WTC11 (cell line): Measurements from ENCODE around the gene UBE2E1.

Source experiments
- ATF1 ChIP-seq: sonication (generic); formaldehyde crosslinking; IDR thresholded peaks from 2 replicates; pipeline ENCODE4 v1.8.1; 2023; ENCODE audit warnings: mild to moderate bottlenecking, moderate library complexity, missing genetic modification reagents
- E2F4 ChIP-seq: sonication (generic); formaldehyde crosslinking; IDR thresholded peaks from 2 replicates; pipeline ENCODE4 v1.8.1; 2022; ENCODE audit warnings: low read depth, mild to moderate bottlenecking, moderate library complexity, missing genetic modification reagents, borderline replicate concordance
- ZNF232 ChIP-seq: sonication (generic); formaldehyde crosslinking; IDR thresholded peaks from 2 replicates; pipeline ENCODE4 v1.8.0; 2022; ENCODE audit warnings: mild to moderate bottlenecking, missing genetic modification reagents
- TF ChIP-seq, protein P1 (sequence below): fragments of 200-600 bp; IDR thresholded peaks from 2 replicates; pipeline ENCODE4 v1.8.0; 2022; ENCODE audit warnings: antibody characterized with exemption
- TF ChIP-seq, protein P2 (sequence below): sonication (generic); formaldehyde crosslinking; IDR thresholded peaks from 2 replicates; pipeline ENCODE4 v1.8.1; 2023; ENCODE audit warnings: mild to moderate bottlenecking, missing genetic modification reagents
- TF ChIP-seq, protein P3 (sequence below): sonication (generic); formaldehyde crosslinking; IDR thresholded peaks from 2 replicates; pipeline ENCODE4 v1.8.1; 2023; ENCODE audit warnings: mild to moderate bottlenecking, missing genetic modification reagents, moderate library complexity

- TF ChIP-seq, protein P1, sequence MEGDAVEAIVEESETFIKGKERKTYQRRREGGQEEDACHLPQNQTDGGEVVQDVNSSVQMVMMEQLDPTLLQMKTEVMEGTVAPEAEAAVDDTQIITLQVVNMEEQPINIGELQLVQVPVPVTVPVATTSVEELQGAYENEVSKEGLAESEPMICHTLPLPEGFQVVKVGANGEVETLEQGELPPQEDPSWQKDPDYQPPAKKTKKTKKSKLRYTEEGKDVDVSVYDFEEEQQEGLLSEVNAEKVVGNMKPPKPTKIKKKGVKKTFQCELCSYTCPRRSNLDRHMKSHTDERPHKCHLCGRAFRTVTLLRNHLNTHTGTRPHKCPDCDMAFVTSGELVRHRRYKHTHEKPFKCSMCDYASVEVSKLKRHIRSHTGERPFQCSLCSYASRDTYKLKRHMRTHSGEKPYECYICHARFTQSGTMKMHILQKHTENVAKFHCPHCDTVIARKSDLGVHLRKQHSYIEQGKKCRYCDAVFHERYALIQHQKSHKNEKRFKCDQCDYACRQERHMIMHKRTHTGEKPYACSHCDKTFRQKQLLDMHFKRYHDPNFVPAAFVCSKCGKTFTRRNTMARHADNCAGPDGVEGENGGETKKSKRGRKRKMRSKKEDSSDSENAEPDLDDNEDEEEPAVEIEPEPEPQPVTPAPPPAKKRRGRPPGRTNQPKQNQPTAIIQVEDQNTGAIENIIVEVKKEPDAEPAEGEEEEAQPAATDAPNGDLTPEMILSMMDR: no peak
- TF ChIP-seq, protein P2, sequence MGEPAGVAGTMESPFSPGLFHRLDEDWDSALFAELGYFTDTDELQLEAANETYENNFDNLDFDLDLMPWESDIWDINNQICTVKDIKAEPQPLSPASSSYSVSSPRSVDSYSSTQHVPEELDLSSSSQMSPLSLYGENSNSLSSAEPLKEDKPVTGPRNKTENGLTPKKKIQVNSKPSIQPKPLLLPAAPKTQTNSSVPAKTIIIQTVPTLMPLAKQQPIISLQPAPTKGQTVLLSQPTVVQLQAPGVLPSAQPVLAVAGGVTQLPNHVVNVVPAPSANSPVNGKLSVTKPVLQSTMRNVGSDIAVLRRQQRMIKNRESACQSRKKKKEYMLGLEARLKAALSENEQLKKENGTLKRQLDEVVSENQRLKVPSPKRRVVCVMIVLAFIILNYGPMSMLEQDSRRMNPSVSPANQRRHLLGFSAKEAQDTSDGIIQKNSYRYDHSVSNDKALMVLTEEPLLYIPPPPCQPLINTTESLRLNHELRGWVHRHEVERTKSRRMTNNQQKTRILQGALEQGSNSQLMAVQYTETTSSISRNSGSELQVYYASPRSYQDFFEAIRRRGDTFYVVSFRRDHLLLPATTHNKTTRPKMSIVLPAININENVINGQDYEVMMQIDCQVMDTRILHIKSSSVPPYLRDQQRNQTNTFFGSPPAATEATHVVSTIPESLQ (CRISPR knock-in tag): no peak
- TF ChIP-seq ZNF232 (CRISPR knock-in tag) (no peak), ATF1 (no peak), E2F4 (CRISPR knock-in tag) (no peak)
- TF ChIP-seq, protein P3, sequence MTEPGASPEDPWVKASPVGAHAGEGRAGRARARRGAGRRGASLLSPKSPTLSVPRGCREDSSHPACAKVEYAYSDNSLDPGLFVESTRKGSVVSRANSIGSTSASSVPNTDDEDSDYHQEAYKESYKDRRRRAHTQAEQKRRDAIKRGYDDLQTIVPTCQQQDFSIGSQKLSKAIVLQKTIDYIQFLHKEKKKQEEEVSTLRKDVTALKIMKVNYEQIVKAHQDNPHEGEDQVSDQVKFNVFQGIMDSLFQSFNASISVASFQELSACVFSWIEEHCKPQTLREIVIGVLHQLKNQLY (CRISPR knock-in tag): no peak
These were observed 44.3 kb upstream of the UBE2E1 start for GRCh38 chr3:23761440-23761896.
